Panc1 (cell line): ENCODE measurements around the gene ELMO1. TPM values are rescaled to one million over a fixed set of nuclear protein-coding genes. Genes with fewer than 3 reads are reported as not detected.

ENCODE experiments used
- ATAC-seq: fragments of 200-7000 bp; cut with Tn5 transposase; 2 replicates; pipeline ENCODE4 v1.9.1; 2020; ENCODE audit warnings: mild to moderate bottlenecking, moderate library complexity
- BruUV-seq: library from RNA; stranded (reverse); fragments of 400-500 nt; replicated peaks from 2 replicates; lab custom pipeline; 2021; lab: Mats Ljungman, UMichigan
- CTCF ChIA-PET: fragments of 300-600 bp; sonication (Branson Sonifier 250); formaldehyde crosslinking; loops from one replicate; lab custom pipeline; 2022; ENCODE audit warnings: antibody characterized with exemption; lab: Charles Lee
- POLR2A ChIA-PET: fragments of 300-600 bp; sonication (Branson Sonifier 250); formaldehyde crosslinking; loops from one replicate; lab custom pipeline; 2022; ENCODE audit warnings: antibody characterized with exemption; lab: Charles Lee
- DNase-seq: peaks from one replicate; pipeline ENCODE4 v3.0.0-alpha.2; 2010; ENCODE audit warnings: low read depth, low spot score
- H3K27ac ChIP-seq: 2 replicates; pipeline ENCODE4 v1.5.1; 2011; ENCODE audit warnings: mild to moderate bottlenecking, low read length, inconsistent platforms
- H3K27me3 ChIP-seq: fragments of 200-500 bp; sonication (Bioruptor generic); 2 replicates; pipeline ENCODE4 v1.6.0; 2014; ENCODE audit warnings: low read length, inconsistent platforms; ENCODE audit not compliant: control insufficient read depth, insufficient read depth
- H3K36me3 ChIP-seq: fragments of 200-500 bp; sonication (Bioruptor generic); 2 replicates; pipeline ENCODE4 v1.5.1; 2014; ENCODE audit warnings: inconsistent platforms, mild to moderate bottlenecking, low read length, moderate library complexity; ENCODE audit not compliant: control insufficient read depth, insufficient read depth
- H3K4me1 ChIP-seq: 2 replicates; pipeline ENCODE4 v1.5.1; 2011; ENCODE audit warnings: inconsistent platforms, mild to moderate bottlenecking, low read length, moderate library complexity; ENCODE audit not compliant: control insufficient read depth, insufficient read depth
- H3K4me3 ChIP-seq, 2 experiments: 2 replicates each; pipeline ENCODE4 v1.5.1; 2011 to 2012; ENCODE audit warnings: low read depth in 2 of 2, low read length in 2 of 2, mild to moderate bottlenecking in 2 of 2, inconsistent platforms in 1 of 2, moderate library complexity in 1 of 2
- H3K9me3 ChIP-seq: fragments of 200-500 bp; sonication (Bioruptor generic); 2 replicates; pipeline ENCODE4 v1.5.1; 2014; ENCODE audit warnings: low read depth, mild to moderate bottlenecking, inconsistent platforms, low read length, moderate library complexity; ENCODE audit not compliant: control insufficient read depth, insufficient read depth
- CTCF ChIP-seq: fragments of 450-650 bp; IDR thresholded peaks from 2 replicates; pipeline ENCODE4 v1.5.1; 2017; ENCODE audit warnings: mild to moderate bottlenecking
- POLR2AphosphoS5 ChIP-seq: IDR thresholded peaks from 2 replicates; pipeline ENCODE4 v1.6.1; 2012; ENCODE audit warnings: mild to moderate bottlenecking, low read depth, low read length, moderate library complexity
- REST ChIP-seq, 2 experiments: IDR thresholded peaks; 2 replicates each; pipeline ENCODE4 v1.6.1; 2011 to 2012; ENCODE audit warnings: low read depth in 2 of 2, control low read depth in 1 of 2, low read length in 1 of 2, mild to moderate bottlenecking in 1 of 2, moderate library complexity in 1 of 2; ENCODE audit not compliant: insufficient read depth in 1 of 2
- SIN3A ChIP-seq: IDR thresholded peaks from 2 replicates; pipeline ENCODE4 v1.6.1; 2012; ENCODE audit warnings: low read depth, mild to moderate bottlenecking, low read length, moderate library complexity, borderline replicate concordance; ENCODE audit not compliant: insufficient read depth
- TCF7L2 ChIP-seq: IDR thresholded peaks from 2 replicates; pipeline ENCODE4 v1.6.1; 2011; ENCODE audit warnings: mild to moderate bottlenecking, low read depth, low read length, inconsistent platforms
- in situ Hi-C: cut with HindIII; loops from 2 replicates; pipeline ENCODE4 v1.10.0; 2016; ENCODE audit warnings: low sequenced_read_pairs, low pct_unique_long_range_greater_than_20kb
- intact Hi-C: fragments of 100-400 bp; cut with micrococcal nuclease; formaldehyde crosslinking; loops from one replicate; pipeline ENCODE4 v1.10.0; 2022; ENCODE audit not compliant: unreplicated experiment
- total RNA-seq: library from RNA; stranded (reverse); gene quantifications from one replicate; pipeline ENCODE4 v1.2.1, GENCODE V29; 2021; ENCODE audit not compliant: unreplicated experiment

The ELMO1 gene
- total RNA-seq, 1 experiment from 2014 or later, result 0.80 TPM

GRCh38 chr7:37198041-37198905 lies 250.4 kb downstream of the ELMO1 start:
- DNase-seq (no peak), ATAC-seq (peak; percentile 52)
- peak overlapping the region; percentile 32; the same call in 1 of the 2 replicates for H3K27ac ChIP-seq
- 0 out of 2 replicates have a peak, but pooled peaks have one; percentile 15 for TF ChIP-seq TCF7L2
- no peak for TF ChIP-seq SIN3A
- TF ChIP-seq CTCF, result no peak
- CTCF ChIA-PET, result interaction anchor here (0.5 to 1.4 kb wide), 10 partner anchors 16 to 757 kb away, joined by 3 to 12 read pairs (median 5); no protein-coding TSS in a partner anchor
- intact Hi-C loops (loop anchor here (1.0 kb wide), 1 partner anchor 710 kb away; no protein-coding TSS in a partner anchor), in situ Hi-C loops (loop anchor here (25.0 kb wide), 1 partner anchor 711 kb away; no protein-coding TSS in a partner anchor)
- POLR2A ChIA-PET, result no interaction called here
- no peak overlapping the region for H3K4me3 ChIP-seq
- H3K36me3 ChIP-seq, result no peaks in the 10 kb centered on the region
- no peaks in the 10 kb centered on the region for H3K27me3 ChIP-seq
- BruUV-seq, result no TSS peak
- no peaks in the 10 kb centered on the region for H3K9me3 ChIP-seq
- H3K4me1 ChIP-seq, result peaks cover 19% of the 10 kb centered on the region

- BruUV-seq, result no TSS peak
- CTCF ChIA-PET, result interaction anchor here (0.8 to 1.3 kb wide), 3 partner anchors 15 to 709 kb away, joined by 5 to 6 read pairs (median 5); no protein-coding TSS in a partner anchor
Measured at GRCh38 chr7:37197108-37197507, 251.6 kb downstream of the ELMO1 start.

More at GRCh38 chr7:37197108-37197507, 251.6 kb downstream of the ELMO1 start:
- intact Hi-C loops (no loop called here), in situ Hi-C loops (loop anchor here (25.0 kb wide), 1 partner anchor 710 kb away; no protein-coding TSS in a partner anchor)
- DNase-seq, result no peak
- Histone ChIP-seq H3K4me1 (peaks cover 22% of the 10 kb centered on the region), H3K4me3 (no peak overlapping the region), H3K36me3 (no peaks in the 10 kb centered on the region), H3K9me3 (no peaks in the 10 kb centered on the region), H3K27me3 (no peaks in the 10 kb centered on the region), H3K27ac (peak overlapping the region; percentile 19; the same call in 1 of the 2 replicates)
- ATAC-seq, result no peak
- no peak for TF ChIP-seq REST (IDR thresholded peaks at IDR 0.05; ENCODE audit: insufficient read depth in 1 of 2, low read depth in 2 of 2, low read length in 1 of 2)
- TF ChIP-seq SIN3A, result no peak
- TF ChIP-seq TCF7L2, result no peak
- TF ChIP-seq CTCF, result no peak
- no peak for TF ChIP-seq POLR2AphosphoS5
- POLR2A ChIA-PET, result no interaction called here
